Gastrocnemius medialis (tissue), 4 donors: ENCODE data around the gene ZSWIM4. TPM values are rescaled to one million over a fixed set of nuclear protein-coding genes. Genes with fewer than 3 reads are reported as not detected.
"Not testable (repeated sequence)": the region's sequence is repeated elsewhere in the genome, so short reads cannot be mapped to it uniquely, and the experiment has no call there.

Source experiments
- ATAC-seq, 2 donors: fragments of 150-250 bp; one replicate each; pipeline ENCODE4 v1.9.1; 2016
- DNase-seq, 2 donors: peaks; one replicate each; pipeline ENCODE4 v3.0.0-alpha.2; 2019
- H3K27ac ChIP-seq, 4 donors: fragments of 200-600 bp; sonication (generic); 1 replicate in 1 of 4; 2 replicates in 3 of 4; pipeline ENCODE4 v1.5.1; 2016 to 2018; ENCODE audit warnings: mild to moderate bottlenecking in 2 of 4, moderate library complexity in 1 of 4
- H3K27me3 ChIP-seq, 3 donors: fragments of 200-600 bp; sonication (generic) in 2 of 3; 1 replicate in 1 of 3; 2 replicates in 2 of 3; pipeline versions ENCODE4 v1.5.1 to v1.6.0; 2016 to 2019; ENCODE audit warnings: mild to moderate bottlenecking in 1 of 3, moderate library complexity in 1 of 3
- H3K36me3 ChIP-seq, 2 donors: fragments of 200-600 bp; sonication (generic) in 1 of 2; one replicate each; pipeline ENCODE4 v1.5.1; 2017 to 2018
- H3K4me1 ChIP-seq, 2 donors: fragments of 200-600 bp; sonication (generic) in 1 of 2; one replicate each; pipeline ENCODE4 v1.5.1; 2016 to 2017; ENCODE audit warnings: mild to moderate bottlenecking in 2 of 2
- H3K4me3 ChIP-seq, 4 donors: fragments of 200-600 bp; sonication (generic) in 3 of 4; 1 replicate in 1 of 4; 2 replicates in 3 of 4; pipeline ENCODE4 v1.5.1; 2016 to 2019; ENCODE audit warnings: mild to moderate bottlenecking in 2 of 4
- H3K9me3 ChIP-seq, 3 donors: fragments of 200-600 bp; sonication (generic) in 2 of 3; 1 replicate in 1 of 3; 2 replicates in 2 of 3; pipeline ENCODE4 v1.5.1; 2016 to 2019
- CTCF ChIP-seq, 5 experiments: fragments of 450-650 bp in 3 of 5; fragments of 200-600 bp in 2 of 5; sonication (generic) in 2 of 5; IDR thresholded peaks in 4 of 5; conservative IDR thresholded peaks in 1 of 5; 1 replicate in 4 of 5; 2 replicates in 1 of 5; pipeline ENCODE4 v1.5.1; 2016 to 2019; ENCODE audit warnings: antibody characterized with exemption in 5 of 5, mild to moderate bottlenecking in 3 of 5, moderate library complexity in 3 of 5
- POLR2A ChIP-seq, 2 donors: fragments of 450-650 bp; IDR thresholded peaks; one replicate each; pipeline ENCODE4 v1.6.1; 2017; ENCODE audit warnings: antibody characterized with exemption in 2 of 2, mild to moderate bottlenecking in 2 of 2, moderate library complexity in 2 of 2
- in situ Hi-C, 4 donors: fragments of 200-750 bp; cut with MboI; loops; one replicate each; pipeline versions ENCODE4 v1.15.0 to v1.8.0; 2017; ENCODE audit warnings: low sequenced_read_pairs in 4 of 4
- intact Hi-C: fragments of 100-400 bp; cut with DNase I; formaldehyde crosslinking; loops from one replicate; pipeline ENCODE4 v1.15.1; 2023; ENCODE audit warnings: low total_unique reads
- total RNA-seq, 4 donors: library from RNA; depleted of rRNA; stranded (reverse); fragments of >200 nt; gene quantifications; one replicate each; pipeline versions ENCODE4 v1.1.0 to v1.2.3, GENCODE V29; 2016

ZSWIM4 gene
- total RNA-seq, 4 donors from 2014 or later = 3.9 to 6.3 (median 5.0) TPM

DNA sequence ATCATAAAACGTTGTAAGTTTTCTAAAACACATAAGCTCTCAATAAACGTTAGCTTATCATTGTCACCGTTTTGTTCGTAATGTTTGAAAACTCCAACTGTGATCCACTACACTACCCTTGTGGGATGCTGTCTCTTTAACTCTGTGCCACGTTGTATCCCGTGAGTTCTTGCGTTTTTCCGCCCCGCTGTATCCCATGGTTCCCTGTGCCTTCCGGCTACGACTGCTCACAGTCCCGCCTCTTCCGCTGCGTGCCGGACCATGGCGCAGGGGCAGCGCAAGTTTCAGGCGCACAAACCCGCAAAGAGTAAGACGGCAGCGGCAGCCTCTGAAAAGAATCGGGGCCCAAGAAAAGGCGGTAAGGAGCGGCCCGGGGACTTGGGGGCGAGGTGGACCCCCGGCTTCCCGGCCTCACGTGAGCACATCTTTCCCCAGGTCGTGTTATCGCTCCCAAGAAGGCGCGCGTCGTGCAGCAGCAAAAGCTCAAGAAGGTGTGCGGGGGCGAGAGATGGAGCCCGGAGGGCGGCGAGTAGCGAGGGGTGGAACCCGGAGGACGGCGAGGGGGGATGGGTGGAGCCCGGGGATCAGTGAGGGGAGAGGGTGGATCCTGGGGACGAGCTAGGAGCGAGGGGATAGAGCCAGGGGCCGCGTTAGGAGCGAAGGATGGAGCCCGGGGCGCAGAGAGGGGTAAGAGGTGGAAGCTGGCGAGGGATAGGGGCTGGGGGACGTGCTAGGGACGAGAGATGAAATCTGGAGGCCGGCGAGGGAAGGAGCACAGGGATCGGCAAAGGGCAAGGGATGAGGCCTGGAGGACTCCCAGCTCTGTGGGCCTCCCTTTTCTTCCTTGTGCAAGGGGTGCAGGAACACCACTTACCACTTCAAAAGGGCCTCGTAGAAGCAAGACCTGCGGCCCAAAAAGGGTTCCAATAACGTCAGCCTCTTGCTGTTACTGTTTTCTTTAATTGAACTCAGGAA is 20.7 kb upstream of the ZSWIM4 start, which contains the start of gene C19orf53:
Gene C19orf53, plus strand, starts transcription at position 240 of the 975 bp plus-strand sequence. Its CDS starts 22 bp downstream, at position 262.
- intact Hi-C loops = loop anchor here (1.0 kb wide), 1 partner anchor 43 kb away; no protein-coding TSS in a partner anchor
- H3K4me3 ChIP-seq = peak within 1 kb of the TSS; percentile 84 to 100 (median 100)
- H3K36me3 ChIP-seq = peaks cover 0 to 45% of the 10 kb centered on the region in 2 donors

GRCh38 chr19:13778398-13778797 is 16.8 kb upstream of the ZSWIM4 start:
- in situ Hi-C loops (loop anchor here in 1 of 4 donors (10.0 kb wide), 1 partner anchor 86 kb away; no protein-coding TSS in a partner anchor), intact Hi-C loops (no loop called here)
- peak in 1 of 2 donors; percentile 48 for DNase-seq
- Histone ChIP-seq H3K27ac (no peak overlapping the region), H3K36me3 (peaks cover 0 to 21% of the 10 kb centered on the region in 2 donors), H3K4me1 (peaks cover 14% of the 10 kb centered on the region in 2 donors), H3K9me3 (no peaks in the 10 kb centered on the region), H3K4me3 (no peak overlapping the region), H3K27me3 (no peaks in the 10 kb centered on the region)
- TF ChIP-seq POLR2A (IDR thresholded peaks at IDR 0.05) = no peak
- TF ChIP-seq CTCF (IDR thresholded peaks at IDR 0.05 in 4 of 5, conservative IDR thresholded peaks at IDR 0.05 in 1 of 5) = no peak
- ATAC-seq = no peak

More for the DNA sequence above, 20.7 kb upstream of the ZSWIM4 start, which contains the start of gene C19orf53:
- peak; percentile 86 to 89 for DNase-seq
- no peaks in the 10 kb centered on the region for H3K9me3 ChIP-seq
- TF ChIP-seq POLR2A (IDR thresholded peaks at IDR 0.05) (peak; percentile 72 to 89), CTCF (IDR thresholded peaks at IDR 0.05 in 4 of 5, conservative IDR thresholded peaks at IDR 0.05 in 1 of 5) (peak in 1 of 5 experiments; percentile 22)
- no peaks in the 10 kb centered on the region for H3K27me3 ChIP-seq
- ATAC-seq = peak; percentile 100
- in situ Hi-C loops = loop anchor here in 1 of 4 donors (10.0 kb wide), 1 partner anchor 90 kb away; no protein-coding TSS in a partner anchor
- peaks cover 14% of the 10 kb centered on the region in 2 donors for H3K4me1 ChIP-seq
- H3K27ac ChIP-seq = peak within 1 kb of the TSS; percentile 84 to 97 (median 96)

GRCh38 chr19:13778847-13779246 is 16.4 kb upstream of the ZSWIM4 start:
- TF ChIP-seq POLR2A (IDR thresholded peaks at IDR 0.05) = no peak
- no peak for ATAC-seq
- in situ Hi-C loops (loop anchor here in 1 of 4 donors (10.0 kb wide), 1 partner anchor 86 kb away; no protein-coding TSS in a partner anchor), intact Hi-C loops (no loop called here)
- no peak overlapping the region for H3K4me3 ChIP-seq
- no peak overlapping the region for H3K27ac ChIP-seq
- H3K9me3 ChIP-seq = no peaks in the 10 kb centered on the region
- H3K27me3 ChIP-seq = no peaks in the 10 kb centered on the region
- H3K4me1 ChIP-seq = peaks cover 11 to 12% of the 10 kb centered on the region in 2 donors
- peaks cover 0 to 21% of the 10 kb centered on the region in 2 donors for H3K36me3 ChIP-seq
- no peak for DNase-seq

- intact Hi-C loops, ATAC-seq, DNase-seq, H3K27ac ChIP-seq, H3K27me3 ChIP-seq, H3K4me3 ChIP-seq, H3K9me3 ChIP-seq: not testable (repeated sequence)
- H3K36me3 ChIP-seq = peaks cover 0 to 21% of the 10 kb centered on the region in 2 donors
- in situ Hi-C loops = loop anchor here in 3 of 4 donors (5.0 to 10.0 kb wide), 4 partner anchors 75 to 305 kb away; partner anchors contain the start of gene C19orf67 (in 1 of the 3)
- H3K4me1 ChIP-seq = peaks cover 13% of the 10 kb centered on the region in 2 donors
Observed at GRCh38 chr19:13779794-13780193, 15.4 kb upstream of the ZSWIM4 start.

DNA sequence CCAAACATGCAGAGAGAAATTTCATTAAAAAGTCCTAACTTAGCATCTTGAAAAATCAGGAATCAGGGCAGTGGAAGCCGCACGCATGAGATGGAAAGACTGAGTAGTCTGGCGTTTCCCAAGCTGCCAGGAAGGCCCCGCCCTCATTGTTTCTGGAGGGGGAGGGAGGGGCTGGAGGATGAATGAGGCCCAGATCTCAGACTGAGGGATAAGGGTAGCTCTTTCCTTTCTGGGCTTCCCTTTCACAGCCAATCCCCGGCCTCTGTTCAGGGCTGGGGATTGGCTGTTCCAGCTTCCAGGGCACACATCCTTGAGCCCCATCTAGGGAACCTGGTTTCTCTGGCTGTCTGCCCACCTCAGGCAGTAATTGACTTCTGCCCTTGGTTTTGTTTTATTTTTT is 13.7 kb upstream of the ZSWIM4 start:
- Histone ChIP-seq H3K27me3 (peaks cover 0 to 6% (median 5%) of the 10 kb centered on the region in 3 donors), H3K36me3 (peaks cover 0 to 21% of the 10 kb centered on the region in 2 donors), H3K9me3 (no peaks in the 10 kb centered on the region), H3K4me3 (no peak overlapping the region), H3K27ac (peak overlapping the region in 1 of 4 donors; percentile 5), H3K4me1 (peaks cover 7 to 9% of the 10 kb centered on the region in 2 donors)
- in situ Hi-C loops = loop anchor here in 2 of 4 donors (5.0 to 10.0 kb wide), 3 partner anchors 73 to 303 kb away; partner anchors contain the start of gene C19orf67 (in 1 of the 2)
- DNase-seq = peak in 1 of 2 donors; percentile 48
- TF ChIP-seq CTCF (IDR thresholded peaks at IDR 0.05 in 4 of 5, conservative IDR thresholded peaks at IDR 0.05 in 1 of 5) (no peak), POLR2A (IDR thresholded peaks at IDR 0.05) (no peak)
- ATAC-seq = peak; percentile 45 to 53
- intact Hi-C loops = no loop called here
